NCI-H1092 treated with DMSO at 0.1 percent for 48 hours (cell line): Measurements from ENCODE around the gene GSK3A.

Source experiments
- DNase-seq: peaks from one replicate; lab custom pipeline; 2025; lab: John Stamatoyannopoulos, UW

Gene GSK3A

DNA sequence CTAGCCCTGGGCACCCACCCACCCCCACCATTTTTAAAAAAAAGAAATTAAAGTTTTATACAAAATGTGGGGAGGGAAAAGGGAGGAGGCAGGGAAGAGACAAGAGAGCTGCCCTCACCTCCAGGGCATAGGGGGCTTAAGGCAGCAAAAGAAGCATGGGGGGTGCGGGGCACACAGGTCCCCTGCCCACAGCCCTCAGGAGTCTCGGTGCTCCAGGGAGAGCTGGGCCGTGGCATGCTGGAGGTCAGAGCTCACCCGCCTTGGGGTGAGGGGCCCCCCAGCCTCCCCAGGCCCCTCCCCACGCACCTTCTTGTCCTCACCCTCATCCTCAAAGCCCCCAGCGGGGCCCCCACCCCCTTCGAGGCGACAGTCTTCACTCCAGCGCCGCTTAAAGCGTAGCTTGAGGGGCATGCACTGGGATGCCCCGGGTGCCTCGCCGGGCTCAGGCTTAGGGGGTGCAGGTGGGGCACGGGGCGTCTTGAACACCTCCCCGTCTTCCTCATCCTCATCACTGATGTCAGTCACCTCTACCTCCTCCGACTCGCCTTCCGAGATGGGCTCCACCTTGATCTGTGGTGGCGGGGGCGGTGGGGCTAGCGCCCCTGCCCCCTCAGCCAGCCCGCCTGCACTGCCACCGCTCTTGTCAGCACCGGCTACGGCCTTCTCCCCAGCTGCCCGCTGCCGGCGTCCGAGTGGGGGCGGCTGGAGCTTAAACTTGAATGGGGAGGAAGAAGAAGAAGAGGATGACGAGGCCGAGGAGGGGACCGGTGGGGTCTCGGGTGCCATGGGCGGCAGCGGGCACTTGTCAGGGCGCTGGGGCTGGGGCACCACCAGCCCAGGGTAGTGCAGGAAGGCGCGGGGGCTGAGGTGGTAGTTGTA lies 6.1 kb upstream of the GSK3A start:
- no peak for DNase-seq

GRCh38 chr19:42247640-42248199 lies 5.3 kb upstream of the GSK3A start:
- DNase-seq, result no peak

DNA sequence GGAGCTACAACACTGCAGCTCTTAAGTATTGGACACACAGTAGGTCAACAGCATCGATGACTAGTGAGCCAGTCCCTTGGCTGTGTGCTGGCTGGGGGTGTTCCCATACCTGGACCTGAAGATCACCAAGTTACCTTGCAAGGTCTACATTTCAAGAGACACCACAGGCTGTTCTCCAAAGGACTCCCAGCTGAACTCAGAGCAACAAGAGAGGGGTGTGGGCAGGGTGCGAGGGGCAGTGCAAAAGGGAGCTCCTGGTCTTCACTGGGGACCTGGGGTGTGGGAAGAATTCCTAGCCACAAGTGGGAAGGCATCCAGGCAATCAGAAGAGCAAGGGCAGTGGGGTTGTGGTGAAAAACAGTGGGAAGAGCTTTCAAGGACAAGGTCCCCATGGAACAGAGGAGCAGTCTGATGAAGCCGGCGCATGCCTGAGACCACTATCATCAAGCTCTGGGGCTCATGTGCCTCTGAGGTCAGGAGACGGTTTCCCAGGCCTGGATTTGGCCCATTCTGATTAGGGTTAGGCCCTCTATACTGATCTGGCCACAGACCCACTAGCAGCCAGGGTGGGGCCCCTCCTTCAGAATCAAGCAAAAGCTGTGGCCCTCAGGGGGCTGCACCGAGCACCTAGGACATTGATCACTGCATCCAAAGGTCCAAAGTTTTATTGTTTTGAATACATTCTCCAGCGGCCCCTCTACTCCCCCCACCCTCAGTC lies 4.7 kb upstream of the GSK3A start:
- DNase-seq, result no peak

DNA sequence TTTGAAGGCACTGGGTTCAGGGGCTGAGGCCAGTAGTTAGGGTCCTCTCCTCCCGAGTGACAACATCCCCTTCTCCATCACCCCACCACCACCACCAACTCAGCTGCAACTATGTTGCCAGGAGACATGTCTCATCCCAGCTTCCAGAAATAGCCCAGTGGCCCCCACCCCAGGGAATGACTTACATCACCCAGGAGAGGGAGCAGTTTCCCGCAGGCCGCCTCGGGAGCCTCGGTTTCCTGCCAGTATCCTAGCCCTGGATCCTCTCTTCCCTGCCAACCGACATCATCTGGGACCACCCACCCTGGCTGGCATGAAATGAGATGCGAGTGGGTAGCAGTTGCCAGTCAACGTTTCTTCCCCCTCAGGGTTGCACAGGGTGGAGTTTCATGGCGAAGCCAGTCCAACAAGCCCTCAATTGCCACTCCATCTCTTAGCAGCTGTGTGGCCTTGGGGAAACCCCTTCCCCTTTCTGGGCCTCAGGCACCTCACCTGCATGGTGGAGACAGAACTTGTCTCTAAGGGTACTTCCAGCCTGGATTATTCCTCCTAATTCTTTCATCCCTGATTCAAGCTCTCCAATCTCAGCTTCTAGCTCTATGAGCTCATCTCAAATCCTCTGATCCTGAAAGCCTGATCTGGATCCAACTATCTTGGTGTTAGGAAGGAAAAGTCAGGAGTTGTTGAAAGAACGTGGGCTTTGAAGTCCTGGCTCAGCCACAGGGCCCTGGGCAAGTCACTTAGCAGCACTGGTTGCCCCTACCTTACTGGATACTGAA lies 3.9 kb upstream of the GSK3A start:
- DNase-seq, result peak; percentile 34

- DNase-seq, result no peak
Observed at GRCh38 chr19:42245231-42245630, 2.8 kb upstream of the GSK3A start.

DNA sequence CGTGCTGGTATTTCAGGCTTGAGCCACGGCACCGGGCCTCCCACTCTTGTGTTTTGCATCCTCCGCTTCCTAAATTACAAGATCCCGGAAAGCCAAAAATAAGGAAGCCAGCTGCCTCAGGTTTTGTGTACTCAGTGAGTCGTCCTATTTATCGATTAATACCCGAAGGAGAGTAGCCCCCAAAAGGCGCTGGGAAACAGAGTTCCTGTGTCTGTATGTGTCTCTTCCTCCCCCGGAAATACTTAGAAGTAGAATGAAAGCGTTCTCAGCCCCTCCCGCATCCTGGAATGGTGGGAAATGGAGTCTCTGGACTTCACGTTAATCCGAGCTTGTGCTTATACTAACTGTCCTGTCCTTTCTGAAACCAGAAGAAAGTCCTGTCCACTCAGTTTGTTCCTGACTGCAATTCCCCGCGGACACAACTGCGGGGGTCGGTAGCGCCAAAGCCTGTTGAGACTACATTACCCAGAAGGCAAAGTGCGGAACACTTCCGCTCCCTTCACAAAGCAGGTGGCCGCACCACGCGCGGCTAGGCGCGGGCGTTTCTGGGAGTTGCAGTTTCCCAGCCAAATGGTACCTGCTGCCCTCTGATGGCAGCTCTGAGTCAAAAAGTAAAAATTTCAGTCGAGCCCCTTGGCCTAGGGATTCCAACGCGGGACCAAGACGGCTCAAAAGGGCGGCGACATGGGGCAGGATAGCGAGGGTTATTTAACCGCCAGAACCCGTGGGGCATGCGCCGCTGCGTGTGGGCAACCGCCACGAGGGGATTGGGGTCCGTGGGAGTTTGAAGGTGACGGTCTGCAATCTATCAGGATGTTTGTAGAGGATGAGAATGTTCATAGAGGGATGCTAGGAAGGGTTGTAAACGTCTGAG lies 2.2 kb upstream of the GSK3A start:
- DNase-seq, result peak; percentile 84

- DNase-seq, result peak; percentile 3
Observed at GRCh38 chr19:42242069-42242511, 312 bp downstream of the GSK3A start.

DNA sequence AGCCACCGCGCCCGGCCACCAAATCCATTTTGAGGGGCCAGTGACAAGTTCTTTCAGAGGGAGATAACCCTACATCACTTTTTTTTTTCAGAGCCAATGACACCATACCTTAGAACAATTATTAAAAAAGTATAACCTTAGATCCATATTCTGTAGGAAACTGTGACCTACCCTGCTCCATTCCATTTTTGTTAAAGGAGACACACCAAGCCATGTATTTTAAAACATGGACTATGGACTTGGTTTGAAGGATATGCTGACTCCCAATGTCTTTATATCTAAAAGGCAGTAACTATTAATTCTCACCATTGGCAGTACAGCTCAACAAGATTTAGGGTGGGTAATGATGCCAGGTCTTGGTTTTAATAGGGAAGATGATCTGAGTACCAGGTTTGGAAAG lies 1.1 kb downstream of the GSK3A start:
- no peak for DNase-seq

GRCh38 chr19:42239544-42240220 lies 2.7 kb downstream of the GSK3A start:
- DNase-seq, result no peak

GRCh38 chr19:42235181-42235580 lies 7.2 kb downstream of the GSK3A start:
- DNase-seq, result no peak

GRCh38 chr19:42234364-42234763 lies 8.0 kb downstream of the GSK3A start:
- no peak for DNase-seq

GRCh38 chr19:42233678-42234292 lies 8.6 kb downstream of the GSK3A start:
- DNase-seq, result no peak

DNA sequence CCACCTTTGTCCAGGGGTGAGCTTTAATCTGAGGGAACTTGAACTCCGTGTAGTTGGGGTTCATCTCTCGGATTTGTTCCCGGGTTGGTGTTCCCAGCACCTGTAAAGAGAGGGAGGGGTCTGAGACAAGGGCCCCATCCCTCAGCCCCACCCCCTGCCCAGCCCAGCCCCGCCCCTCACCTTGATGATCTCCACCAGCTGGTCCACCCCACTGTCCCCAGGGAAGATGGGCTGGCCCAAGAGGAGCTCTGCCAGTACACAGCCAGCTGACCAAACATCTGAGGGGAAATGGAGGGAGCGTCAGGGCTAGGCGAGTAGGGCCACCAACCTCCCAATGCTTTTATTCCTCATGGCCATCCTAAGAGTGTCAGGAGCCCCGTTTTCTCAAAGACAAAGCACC lies 9.3 kb downstream of the GSK3A start:
- no peak for DNase-seq

DNA sequence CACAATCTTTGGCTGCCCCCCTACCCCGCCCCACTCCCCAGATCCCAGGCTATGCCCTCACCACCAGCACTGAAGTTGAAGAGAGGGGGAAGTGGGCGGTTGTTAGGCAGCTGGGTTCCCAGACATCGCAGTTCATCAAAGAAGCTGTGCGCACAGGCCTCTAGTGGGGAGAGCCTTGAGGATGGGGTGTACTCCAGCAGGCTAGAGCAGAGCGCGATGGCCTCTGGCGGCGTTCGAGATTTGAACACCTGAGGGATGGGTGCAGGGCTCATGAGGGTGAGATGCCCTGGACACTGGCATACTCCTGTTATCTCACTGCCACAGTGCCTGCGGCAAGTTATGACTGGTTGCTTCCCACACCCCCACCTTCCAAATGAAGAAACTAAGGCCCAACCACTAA lies 10.0 kb downstream of the GSK3A start:
- no peak for DNase-seq

DNA sequence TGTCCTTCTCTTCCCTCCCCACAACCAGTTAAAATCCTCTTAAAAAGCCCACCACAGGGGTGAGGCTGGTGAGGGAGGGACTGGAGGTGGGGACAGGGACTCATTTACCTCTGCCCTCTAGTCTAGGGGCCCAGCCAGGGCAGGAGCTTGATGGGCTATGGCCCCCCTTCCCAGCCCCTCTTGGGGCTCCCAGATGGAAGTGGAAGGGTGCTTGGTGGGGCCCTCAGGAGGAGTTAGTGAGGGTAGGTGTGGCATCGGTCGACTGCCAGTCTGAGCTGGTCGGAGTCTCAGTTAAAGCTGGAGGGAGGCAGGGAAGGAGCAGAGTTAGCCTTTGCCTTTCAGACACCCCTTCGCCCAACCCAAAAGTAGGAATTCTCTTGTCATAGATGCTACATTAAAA lies 11.8 kb downstream of the GSK3A start:
- no peak for DNase-seq

- DNase-seq, result no peak
Observed at GRCh38 chr19:42229855-42230351, 12.5 kb downstream of the GSK3A start.

GRCh38 chr19:42229301-42229854 lies 13.0 kb downstream of the GSK3A start:
- no peak for DNase-seq

DNA sequence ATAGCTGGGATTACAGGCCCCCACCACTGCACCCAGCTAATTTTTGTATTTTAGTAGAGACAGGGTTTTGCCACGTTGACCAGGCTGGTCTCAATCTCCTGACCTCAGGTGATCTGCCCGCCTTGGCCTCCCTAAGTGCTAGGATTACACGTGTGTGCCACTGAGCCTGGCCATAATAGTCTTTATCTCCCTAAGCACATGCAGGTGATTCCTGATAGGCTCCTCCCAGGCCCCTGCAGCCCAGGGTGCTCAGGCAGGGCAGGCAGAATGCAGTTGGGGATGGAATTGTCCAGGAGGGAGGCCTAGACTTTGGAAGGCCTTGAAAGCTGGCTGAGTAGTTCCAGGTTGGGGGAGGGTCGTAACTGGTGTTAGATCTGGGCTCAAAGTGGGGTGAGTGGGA lies 13.8 kb downstream of the GSK3A start:
- DNase-seq, result no peak

DNA sequence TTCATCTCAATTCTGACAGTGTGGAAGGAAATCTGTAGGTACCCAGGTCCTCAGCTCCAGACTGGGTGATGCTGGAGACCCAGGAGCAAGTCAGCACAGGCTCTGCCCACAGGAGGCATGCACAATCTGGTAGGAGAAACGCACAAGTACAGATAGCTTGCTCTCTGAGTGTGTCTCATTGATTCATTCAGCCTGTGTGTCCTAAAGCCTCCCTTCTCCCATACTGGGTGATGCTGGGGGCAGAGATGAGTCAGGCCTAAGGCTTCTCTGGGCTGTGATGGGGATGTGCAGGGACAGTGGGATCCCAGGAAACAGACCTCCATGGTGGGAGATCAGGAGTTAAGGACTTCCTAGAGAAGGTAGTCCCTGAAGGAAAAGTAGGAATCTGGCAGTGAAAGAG lies 15.5 kb downstream of the GSK3A start:
- no peak for DNase-seq
